BLaER1 treated with 17β-estradiol and CSF1 and Interleukin-3, amounts not matched to agents 10 nM and 100 nM (cell line): ENCODE measurements around the gene TNFAIP1.

Source experiments
- H3K27ac ChIP-seq, 11 experiments: shearing (Covaris generic); formaldehyde crosslinking; 2 replicates each; pipeline ENCODE4 v1.8.1; 2022
- H3K27me3 ChIP-seq, 11 experiments: shearing (Covaris generic); formaldehyde crosslinking; 2 replicates each; pipeline ENCODE4 v1.8.1; 2022
- H3K36me3 ChIP-seq, 11 experiments: shearing (Covaris generic); formaldehyde crosslinking; 2 replicates each; pipeline ENCODE4 v1.8.1; 2022
- H3K4me1 ChIP-seq, 10 experiments: shearing (Covaris generic); formaldehyde crosslinking; 2 replicates each; pipeline ENCODE4 v1.8.1; 2022
- H3K4me2 ChIP-seq, 11 experiments: shearing (Covaris generic); formaldehyde crosslinking; 2 replicates each; pipeline ENCODE4 v1.8.1; 2022
- H3K4me3 ChIP-seq, 10 experiments: shearing (Covaris generic); formaldehyde crosslinking; 2 replicates each; pipeline ENCODE4 v1.8.1; 2022
- H3K9ac ChIP-seq, 11 experiments: shearing (Covaris generic); formaldehyde crosslinking; 2 replicates each; pipeline ENCODE4 v1.8.1; 2022
- H3K9me3 ChIP-seq, 11 experiments: shearing (Covaris generic); formaldehyde crosslinking; replicated peaks in 1 of 11; 2 replicates each; pipeline ENCODE4 v1.8.1; 2022
- H4K20me1 ChIP-seq, 11 experiments: shearing (Covaris generic); formaldehyde crosslinking; 2 replicates each; pipeline ENCODE4 v1.8.1; 2022
- Cebpa-rat ChIP-seq, 11 experiments: shearing (Covaris generic); IDR thresholded peaks; 2 replicates each; pipeline ENCODE4 v1.8.1; 2022

TNFAIP1 gene

DNA sequence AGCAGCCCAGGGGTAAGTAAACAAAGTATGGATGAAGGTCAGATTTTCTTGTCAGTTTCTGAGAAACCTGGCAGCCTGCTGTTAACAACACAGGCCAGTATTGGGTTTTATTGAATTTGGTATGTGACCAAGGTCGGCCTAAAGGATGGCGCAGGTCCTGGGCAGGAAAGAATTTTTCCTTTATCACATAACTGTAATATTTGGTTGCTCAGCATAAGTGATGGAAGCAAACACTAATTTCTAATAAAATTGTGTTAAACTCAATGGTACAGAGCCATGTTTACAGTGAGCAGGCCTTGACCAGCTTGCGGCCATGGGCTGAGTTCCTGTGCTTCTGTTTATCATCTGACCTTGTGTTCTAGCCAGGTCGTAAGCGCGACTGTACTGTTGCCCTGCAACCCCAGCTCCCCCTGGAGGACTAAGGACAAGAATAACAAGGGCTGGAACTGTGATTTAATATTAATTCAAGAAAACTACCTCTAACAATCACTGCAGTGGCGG is 11.2 kb downstream of the TNFAIP1 start:
- TF ChIP-seq Cebpa-rat (IDR thresholded peaks at IDR 0.05): no peak
- Histone ChIP-seq H3K36me3 (peaks cover 97 to 100% (median 98%) of the 10 kb centered on the region in 11 experiments), H3K9me3 (no peaks in the 10 kb centered on the region), H4K20me1 (peaks cover 0 to 66% (median 37%) of the 10 kb centered on the region in 11 experiments; a peak in 12 of 22 replicates), H3K4me1 (peaks cover 0 to 11% (median 0%) of the 10 kb centered on the region in 10 experiments; a peak in 2 of 20 replicates), H3K27me3 (no peaks in the 10 kb centered on the region), H3K4me3 (no peak overlapping the region), H3K4me2 (no peak overlapping the region), H3K9ac (no peak overlapping the region), H3K27ac (no peak overlapping the region)

DNA sequence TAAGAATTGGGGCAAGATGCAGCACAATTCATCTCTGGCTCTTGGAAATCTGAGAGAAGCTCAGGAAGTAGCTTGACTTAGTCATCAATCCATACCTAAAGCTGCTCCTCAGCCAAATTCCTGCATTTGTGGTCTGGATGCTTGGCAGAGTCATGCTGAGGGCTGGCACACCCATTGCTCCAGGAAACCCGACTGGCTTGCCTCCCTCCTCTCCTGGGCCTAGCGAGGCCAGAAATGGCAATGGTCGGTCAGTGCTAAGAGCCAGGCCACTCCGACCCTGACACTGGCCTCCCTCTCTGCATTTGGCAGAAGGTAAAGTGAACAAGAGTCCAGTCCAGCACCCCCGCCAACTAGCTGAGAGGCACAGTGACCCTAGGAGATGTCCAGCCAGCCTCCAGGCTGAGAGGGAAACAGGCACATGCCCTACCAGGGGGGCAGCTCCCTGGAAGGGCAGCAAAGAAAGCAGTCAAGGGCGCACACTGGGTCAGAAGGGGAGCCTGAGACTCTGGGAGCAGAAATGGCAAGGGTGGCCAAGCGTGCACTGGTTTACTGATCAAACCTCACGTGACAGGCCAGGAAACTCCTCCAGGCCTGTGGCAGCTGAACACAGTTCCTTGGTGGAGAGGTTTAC is 11.8 kb downstream of the TNFAIP1 start:
- no peak overlapping the region for H3K4me3 ChIP-seq
- H3K36me3 ChIP-seq: peaks cover 97 to 100% (median 98%) of the 10 kb centered on the region in 11 experiments
- no peak for TF ChIP-seq Cebpa-rat (IDR thresholded peaks at IDR 0.05)
- no peak overlapping the region for H3K4me2 ChIP-seq
- peaks cover 0 to 11% (median 0%) of the 10 kb centered on the region in 10 experiments; a peak in 2 of 20 replicates for H3K4me1 ChIP-seq
- no peaks in the 10 kb centered on the region for H3K27me3 ChIP-seq
- no peak overlapping the region; a peak in 1 of 22 replicates for H3K9ac ChIP-seq
- H3K9me3 ChIP-seq: no peaks in the 10 kb centered on the region
- H4K20me1 ChIP-seq: peaks cover 0 to 63% (median 37%) of the 10 kb centered on the region in 11 experiments; a peak in 12 of 22 replicates
- no peak overlapping the region for H3K27ac ChIP-seq

GRCh38 chr17:28348979-28349378 is 13.4 kb downstream of the TNFAIP1 start:
- H3K4me2 ChIP-seq: no peak overlapping the region
- H3K9me3 ChIP-seq: no peaks in the 10 kb centered on the region
- H3K4me1 ChIP-seq: peaks cover 0 to 11% (median 0%) of the 10 kb centered on the region in 10 experiments; a peak in 2 of 20 replicates
- H3K36me3 ChIP-seq: peaks cover 99 to 100% (median 100%) of the 10 kb centered on the region in 11 experiments
- no peaks in the 10 kb centered on the region for H3K27me3 ChIP-seq
- H3K27ac ChIP-seq: no peak overlapping the region
- TF ChIP-seq Cebpa-rat (IDR thresholded peaks at IDR 0.05): no peak
- H3K9ac ChIP-seq: no peak overlapping the region
- peaks cover 0 to 63% (median 37%) of the 10 kb centered on the region in 11 experiments; a peak in 12 of 22 replicates for H4K20me1 ChIP-seq
- no peak overlapping the region for H3K4me3 ChIP-seq

DNA sequence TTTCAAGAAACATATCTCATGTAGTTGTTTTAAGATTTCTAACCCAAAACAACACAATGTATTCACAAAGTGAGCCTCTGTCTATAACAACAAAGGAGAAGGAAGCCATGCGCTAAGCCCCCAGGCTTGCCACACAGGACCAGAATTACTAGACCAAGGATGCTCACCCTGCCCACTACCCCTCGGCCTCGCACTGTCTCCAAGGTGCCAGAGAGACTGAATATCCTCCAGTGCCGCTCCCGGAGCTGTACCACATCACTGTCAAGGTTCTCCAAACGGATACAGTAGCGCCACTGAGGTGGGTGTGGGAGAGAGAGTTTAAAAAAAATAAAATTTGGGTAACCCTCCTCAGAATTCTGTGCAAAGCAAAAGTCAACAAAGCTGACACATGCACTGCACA is 14.7 kb downstream of the TNFAIP1 start:
- Histone ChIP-seq H3K36me3 (peaks cover 99 to 100% (median 100%) of the 10 kb centered on the region in 11 experiments), H3K4me1 (peaks cover 0 to 5% (median 0%) of the 10 kb centered on the region in 10 experiments; a peak in 4 of 20 replicates), H3K4me3 (no peak overlapping the region), H3K4me2 (no peak overlapping the region), H4K20me1 (peaks cover 0 to 51% (median 24%) of the 10 kb centered on the region in 11 experiments; a peak in 12 of 22 replicates), H3K27ac (no peak overlapping the region), H3K9me3 (no peaks in the 10 kb centered on the region), H3K9ac (no peak overlapping the region), H3K27me3 (no peaks in the 10 kb centered on the region)
- TF ChIP-seq Cebpa-rat (IDR thresholded peaks at IDR 0.05): no peak

DNA sequence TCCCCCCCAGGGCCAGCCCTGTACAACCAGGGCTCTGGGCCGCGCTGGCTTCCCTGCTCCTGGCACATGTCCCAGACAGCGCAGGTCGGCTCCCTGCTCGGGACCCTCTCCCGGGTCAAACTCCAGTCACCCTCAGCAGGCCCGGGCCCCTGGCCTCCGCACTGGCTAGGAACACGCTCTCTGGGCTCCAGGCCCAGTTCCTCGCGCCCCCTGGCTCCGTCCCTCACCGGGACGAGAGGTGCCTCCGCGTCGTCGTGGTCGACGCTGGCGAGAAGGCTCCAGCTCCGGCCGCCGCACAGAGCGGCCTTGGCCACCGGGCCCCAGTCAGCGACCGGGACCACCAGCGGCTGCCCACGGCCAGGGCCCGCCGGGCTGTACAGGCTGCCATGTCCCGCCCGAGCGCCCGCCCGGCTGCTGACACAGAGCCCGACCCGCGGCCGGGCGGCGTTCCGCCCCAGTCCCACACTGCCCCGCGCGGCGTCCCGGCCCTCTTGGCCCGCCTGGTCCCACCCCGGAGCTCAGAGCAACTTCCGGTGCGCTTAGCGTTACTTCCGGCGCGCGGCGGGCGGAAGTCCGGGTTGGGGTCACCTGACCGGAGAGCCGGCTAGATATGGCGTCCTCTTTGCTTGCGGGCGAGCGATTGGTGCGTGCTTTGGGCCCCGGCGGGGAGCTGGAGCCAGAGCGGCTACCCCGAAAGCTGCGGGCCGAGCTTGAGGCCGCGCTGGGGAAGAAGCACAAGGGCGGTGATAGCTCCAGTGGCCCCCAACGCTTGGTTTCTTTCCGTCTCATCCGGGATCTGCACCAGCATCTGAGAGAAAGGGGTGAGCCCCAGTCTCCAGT is 21.7 kb downstream of the TNFAIP1 start, which contains the start of gene POLDIP2:
Gene POLDIP2, minus strand, starts transcription at position 467 of the 840 bp plus-strand sequence. Its CDS starts 79 bp downstream, at position 388.
- Histone ChIP-seq H3K27me3 (no peaks in the 10 kb centered on the region), H3K27ac (peak within 1 kb of the TSS; percentile 84 to 96 (median 92)), H3K4me2 (peak within 1 kb of the TSS; percentile 88 to 99 (median 94)), H3K36me3 (peaks cover 67 to 74% (median 71%) of the 10 kb centered on the region in 11 experiments), H3K4me1 (peaks cover 21 to 32% (median 24%) of the 10 kb centered on the region in 10 experiments), H3K9ac (peak within 1 kb of the TSS; percentile 95 to 99 (median 97)), H3K9me3 (no peaks in the 10 kb centered on the region), H4K20me1 (peaks cover 0 to 12% (median 0%) of the 10 kb centered on the region in 11 experiments; a peak in 3 of 22 replicates), H3K4me3 (peak within 1 kb of the TSS; percentile 74 to 98 (median 91))
- no peak for TF ChIP-seq Cebpa-rat (IDR thresholded peaks at IDR 0.05)

- Histone ChIP-seq H3K9ac (peak overlapping the region; percentile 95 to 99 (median 97)), H3K4me3 (peak overlapping the region; percentile 74 to 98 (median 91)), H3K36me3 (peaks cover 67 to 74% (median 71%) of the 10 kb centered on the region in 11 experiments), H3K4me1 (peaks cover 21 to 32% (median 24%) of the 10 kb centered on the region in 10 experiments), H3K4me2 (peak overlapping the region; percentile 81 to 98 (median 93)), H3K27me3 (no peaks in the 10 kb centered on the region), H4K20me1 (peaks cover 0 to 17% (median 0%) of the 10 kb centered on the region in 11 experiments; a peak in 5 of 22 replicates), H3K27ac (peak overlapping the region; percentile 84 to 96 (median 92)), H3K9me3 (no peaks in the 10 kb centered on the region)
- TF ChIP-seq Cebpa-rat (IDR thresholded peaks at IDR 0.05): no peak
Measured at GRCh38 chr17:28357901-28358197, 22.3 kb downstream of the TNFAIP1 start.

GRCh38 chr17:28363186-28363585 is 27.6 kb downstream of the TNFAIP1 start:
- Histone ChIP-seq H3K27ac (no peak overlapping the region), H3K4me3 (no peak overlapping the region), H3K4me1 (peaks cover 5 to 10% (median 8%) of the 10 kb centered on the region in 10 experiments), H3K9ac (no peak overlapping the region; a peak in 1 of 22 replicates), H3K36me3 (peaks cover 56 to 87% (median 71%) of the 10 kb centered on the region in 11 experiments), H3K4me2 (no peak overlapping the region), H3K9me3 (no peaks in the 10 kb centered on the region), H4K20me1 (peaks cover 0 to 62% (median 8%) of the 10 kb centered on the region in 11 experiments; a peak in 10 of 22 replicates), H3K27me3 (no peaks in the 10 kb centered on the region)
- no peak for TF ChIP-seq Cebpa-rat (IDR thresholded peaks at IDR 0.05)

DNA sequence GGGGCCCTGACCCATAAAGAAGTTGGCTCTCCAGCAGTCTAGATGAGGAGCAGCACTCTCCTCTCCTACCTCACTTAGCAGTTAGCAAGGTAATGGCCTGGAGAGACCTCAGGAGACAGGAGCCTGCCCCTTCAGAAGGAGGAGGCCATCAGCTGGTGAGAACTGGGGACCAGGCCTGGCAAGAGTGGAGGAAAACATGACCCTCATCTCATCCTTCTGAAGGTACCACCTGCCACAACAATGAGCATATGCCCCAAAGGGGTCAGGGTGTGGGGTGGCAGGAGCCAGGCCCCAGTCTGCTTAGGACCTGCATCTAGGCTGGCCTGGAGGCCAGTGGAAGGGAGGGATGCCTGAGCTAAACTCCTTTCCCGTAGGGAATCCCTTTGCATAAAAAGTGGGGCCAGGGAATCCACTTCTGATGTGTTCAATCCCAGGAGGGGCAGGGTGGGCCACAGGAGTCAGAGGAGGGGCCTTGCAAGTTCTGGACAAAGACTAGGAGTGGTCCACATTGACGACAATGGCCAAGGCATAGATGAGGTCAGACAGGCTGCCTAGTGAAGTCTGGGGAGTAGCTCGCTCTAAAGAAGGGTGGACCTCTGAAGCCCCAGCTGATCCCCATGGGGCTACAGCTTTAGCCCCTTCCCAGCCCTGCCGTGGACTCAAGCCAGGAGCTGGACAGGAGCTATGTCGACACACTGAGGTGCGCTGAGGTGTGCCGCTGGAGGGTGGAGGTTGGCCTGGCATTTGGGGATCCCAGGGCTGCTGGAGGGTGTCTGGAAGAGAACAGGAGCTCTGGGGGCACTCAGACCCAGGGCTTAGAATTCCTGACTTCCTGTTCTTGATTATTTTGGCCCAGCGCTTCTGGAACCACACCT is 28.5 kb downstream of the TNFAIP1 start:
- H3K9me3 ChIP-seq: no peaks in the 10 kb centered on the region
- peaks cover 0 to 2% (median 0%) of the 10 kb centered on the region in 10 experiments; a peak in 5 of 20 replicates for H3K4me1 ChIP-seq
- no peak for TF ChIP-seq Cebpa-rat (IDR thresholded peaks at IDR 0.05)
- no peak overlapping the region for H3K9ac ChIP-seq
- H3K36me3 ChIP-seq: peaks cover 54 to 83% (median 67%) of the 10 kb centered on the region in 11 experiments
- no peak overlapping the region for H3K4me2 ChIP-seq
- no peaks in the 10 kb centered on the region for H3K27me3 ChIP-seq
- H3K4me3 ChIP-seq: no peak overlapping the region
- H3K27ac ChIP-seq: no peak overlapping the region
- H4K20me1 ChIP-seq: peaks cover 0 to 71% (median 8%) of the 10 kb centered on the region in 11 experiments; a peak in 11 of 22 replicates
